Measurements from ENCODE around the gene SLC34A1. TPM values are rescaled to one million over a fixed set of nuclear protein-coding genes. Genes with fewer than 3 reads are reported as not detected.

The SLC34A1 gene
- total and polyA plus RNA-seq, 2 of the 13 experiments (the other 11 are each of a cell fraction or from before 2014, with no cell fraction given): 0.03 to 0.20 TPM

- TF ChIP-seq MYNN (CRISPR knock-in tag; IDR thresholded peaks at IDR 0.05; ENCODE audit: low read depth): peak; percentile 84; the same call in 1 of the 2 replicates
- 0 out of 2 replicates have a peak, but pooled peaks have one; percentile 17 for TF ChIP-seq RFXANK (CRISPR knock-in tag; IDR thresholded peaks at IDR 0.05)
- 0 out of 2 replicates have a peak, but pooled peaks have one; percentile 34 for TF ChIP-seq ZNF281 (CRISPR knock-in tag; IDR thresholded peaks at IDR 0.05; ENCODE audit: borderline replicate concordance)
- peak; percentile 67; the same call in 1 of the 2 replicates for TF ChIP-seq ZFP37 (CRISPR knock-in tag; IDR thresholded peaks at IDR 0.05; ENCODE audit: borderline replicate concordance)
- TF ChIP-seq NCOR1 (IDR thresholded peaks at IDR 0.05; ENCODE audit: borderline replicate concordance, low read length): peak; percentile 65; the same call in 1 of the 2 replicates
- TF ChIP-seq ZNF317 (CRISPR knock-in tag; IDR thresholded peaks at IDR 0.05): 0 out of 2 replicates have a peak, but pooled peaks have one; percentile 72
- TF ChIP-seq ZNF792 (CRISPR knock-in tag; IDR thresholded peaks at IDR 0.05): peak; percentile 55
- TF ChIP-seq ATF3 (CRISPR knock-in tag; IDR thresholded peaks at IDR 0.05): 0 out of 2 replicates have a peak, but pooled peaks have one; percentile 2
- peak; percentile 75 for TF ChIP-seq ZNF605 (CRISPR knock-in tag; IDR thresholded peaks at IDR 0.05)
- TF ChIP-seq ZNF773 (CRISPR knock-in tag; IDR thresholded peaks at IDR 0.05; ENCODE audit: borderline replicate concordance): no peak
- TF ChIP-seq HNRNPUL1 (IDR thresholded peaks at IDR 0.05; ENCODE audit: low read depth, low read length): no peak
- no peak for TF ChIP-seq ZNF883 (CRISPR knock-in tag; IDR thresholded peaks at IDR 0.05; ENCODE audit: not compliant biosample characterization)
- 0 out of 2 replicates have a peak, but pooled peaks have one; percentile 38 for TF ChIP-seq PRDM15 (CRISPR knock-in tag; IDR thresholded peaks at IDR 0.05)
- TF ChIP-seq ZNF331 (CRISPR knock-in tag; IDR thresholded peaks at IDR 0.05): peak; percentile 43
- peak; percentile 47; the same call in 1 of the 2 replicates for TF ChIP-seq MXD4 (CRISPR knock-in tag; IDR thresholded peaks at IDR 0.05)
- TF ChIP-seq STAG1 (CRISPR knock-in tag; IDR thresholded peaks at IDR 0.05): 0 out of 2 replicates have a peak, but pooled peaks have one; percentile 8
- peak; percentile 63 for TF ChIP-seq DRAP1 (CRISPR knock-in tag; IDR thresholded peaks at IDR 0.05)
- TF ChIP-seq SOX6 (IDR thresholded peaks at IDR 0.05): no peak
- peak; percentile 64; the same call in 1 of the 2 replicates for TF ChIP-seq SOX6 (CRISPR knock-in tag; IDR thresholded peaks at IDR 0.05)
- TF ChIP-seq CAMTA2 (CRISPR knock-in tag; IDR thresholded peaks at IDR 0.05; ENCODE audit: borderline replicate concordance): no peak
- 0 out of 2 replicates have a peak, but pooled peaks have one; percentile 48 for TF ChIP-seq ZNF619 (CRISPR knock-in tag; IDR thresholded peaks at IDR 0.05)
- peak; percentile 100 for TF ChIP-seq ZNF629 (CRISPR knock-in tag; conservative IDR thresholded peaks at IDR 0.05)
- 0 out of 2 replicates have a peak, but pooled peaks have one; percentile 63 for TF ChIP-seq CREBL2 (CRISPR knock-in tag; IDR thresholded peaks at IDR 0.05; ENCODE audit: borderline replicate concordance)
Observed at GRCh38 chr5:177425801-177426565, 41.7 kb downstream of the SLC34A1 start (continued).
